ENCODE results near the gene LDLRAP1.

The LDLRAP1 gene

DNA sequence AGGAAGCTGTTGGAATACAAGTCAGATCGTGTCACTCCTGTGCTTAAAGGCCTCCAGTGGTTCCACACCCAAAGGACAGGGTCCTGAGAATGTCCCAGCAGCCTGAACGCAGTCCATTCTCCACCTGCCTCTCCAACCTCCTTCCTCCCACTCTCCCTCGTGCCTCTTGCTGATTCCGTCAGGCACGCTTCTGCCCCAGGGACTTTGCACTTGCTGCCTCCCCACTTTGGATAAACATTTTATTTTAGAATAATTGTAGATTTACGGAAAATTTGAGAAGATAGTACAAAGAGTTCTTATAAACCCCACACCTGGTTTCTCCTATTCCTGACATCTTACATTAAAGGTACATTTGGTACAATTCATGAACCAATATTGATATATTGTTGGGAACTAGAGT, 28.4 kb upstream of the LDLRAP1 start:
- peaks cover 3% of the 10 kb centered on the region for H3K9me3 Mint-ChIP-seq
- no peak overlapping the region for H3K4me3 Mint-ChIP-seq
- no peak overlapping the region for H3K27ac Mint-ChIP-seq
- TF ChIP-seq, protein P1, sequence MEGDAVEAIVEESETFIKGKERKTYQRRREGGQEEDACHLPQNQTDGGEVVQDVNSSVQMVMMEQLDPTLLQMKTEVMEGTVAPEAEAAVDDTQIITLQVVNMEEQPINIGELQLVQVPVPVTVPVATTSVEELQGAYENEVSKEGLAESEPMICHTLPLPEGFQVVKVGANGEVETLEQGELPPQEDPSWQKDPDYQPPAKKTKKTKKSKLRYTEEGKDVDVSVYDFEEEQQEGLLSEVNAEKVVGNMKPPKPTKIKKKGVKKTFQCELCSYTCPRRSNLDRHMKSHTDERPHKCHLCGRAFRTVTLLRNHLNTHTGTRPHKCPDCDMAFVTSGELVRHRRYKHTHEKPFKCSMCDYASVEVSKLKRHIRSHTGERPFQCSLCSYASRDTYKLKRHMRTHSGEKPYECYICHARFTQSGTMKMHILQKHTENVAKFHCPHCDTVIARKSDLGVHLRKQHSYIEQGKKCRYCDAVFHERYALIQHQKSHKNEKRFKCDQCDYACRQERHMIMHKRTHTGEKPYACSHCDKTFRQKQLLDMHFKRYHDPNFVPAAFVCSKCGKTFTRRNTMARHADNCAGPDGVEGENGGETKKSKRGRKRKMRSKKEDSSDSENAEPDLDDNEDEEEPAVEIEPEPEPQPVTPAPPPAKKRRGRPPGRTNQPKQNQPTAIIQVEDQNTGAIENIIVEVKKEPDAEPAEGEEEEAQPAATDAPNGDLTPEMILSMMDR (IDR thresholded peaks at IDR 0.05; ENCODE audit: unreplicated experiment in 3 of 3) = no peak
- peaks cover 11% of the 10 kb centered on the region for H3K27me3 Mint-ChIP-seq (ENCODE audit: low read depth)
- no peaks in the 10 kb centered on the region for H3K4me1 Mint-ChIP-seq
- H3K36me3 Mint-ChIP-seq (ENCODE audit: low read depth) = no peaks in the 10 kb centered on the region

GRCh38 chr1:25516686-25517085, 26.7 kb upstream of the LDLRAP1 start:
- TF ChIP-seq, protein P1 (IDR thresholded peaks at IDR 0.05; ENCODE audit: unreplicated experiment in 3 of 3) = no peak
- H3K27me3 Mint-ChIP-seq (ENCODE audit: low read depth) = peaks cover 11% of the 10 kb centered on the region
- H3K4me3 Mint-ChIP-seq = no peak overlapping the region
- H3K4me1 Mint-ChIP-seq = no peaks in the 10 kb centered on the region
- no peaks in the 10 kb centered on the region for H3K36me3 Mint-ChIP-seq (ENCODE audit: low read depth)
- H3K9me3 Mint-ChIP-seq = peaks cover 3% of the 10 kb centered on the region
- H3K27ac Mint-ChIP-seq = no peak overlapping the region

- Mint-ChIP-seq H3K36me3 (ENCODE audit: low read depth) (no peaks in the 10 kb centered on the region), H3K27ac (no peak overlapping the region), H3K9me3 (peaks cover 3% of the 10 kb centered on the region), H3K4me1 (peaks cover 4% of the 10 kb centered on the region), H3K4me3 (no peak overlapping the region), H3K27me3 (ENCODE audit: low read depth) (peaks cover 11% of the 10 kb centered on the region)
- TF ChIP-seq, protein P1 (IDR thresholded peaks at IDR 0.05; ENCODE audit: unreplicated experiment in 3 of 3) = no peak
Measured at GRCh38 chr1:25517476-25518394, 25.7 kb upstream of the LDLRAP1 start.

DNA sequence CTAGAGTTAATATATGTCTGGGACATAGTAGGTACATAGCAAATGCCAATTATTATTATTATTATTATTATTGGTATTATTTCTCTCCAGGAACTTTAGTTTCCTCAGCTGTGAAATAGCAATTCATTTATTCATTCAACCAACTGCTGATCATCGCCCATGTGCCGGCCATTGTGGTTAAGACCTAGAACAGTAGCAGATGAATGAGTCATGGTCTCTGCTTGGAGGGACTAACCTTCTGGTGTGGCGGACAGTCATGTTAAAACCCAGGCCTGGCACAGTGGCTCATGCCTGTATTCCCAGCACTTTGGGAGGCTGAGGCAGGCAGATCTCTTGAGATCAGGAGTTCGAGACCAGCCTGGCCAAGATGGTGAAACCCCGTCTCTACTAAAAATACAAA, 23.8 kb upstream of the LDLRAP1 start:
- H3K9me3 Mint-ChIP-seq = peaks cover 2% of the 10 kb centered on the region

GRCh38 chr1:25520446-25521061, 22.9 kb upstream of the LDLRAP1 start:
- Mint-ChIP-seq H3K4me1 (peaks cover 4% of the 10 kb centered on the region), H3K36me3 (ENCODE audit: low read depth) (no peaks in the 10 kb centered on the region), H3K27ac (peak overlapping the region in 2 of 3 experiments; percentile 41 to 75), H3K27me3 (ENCODE audit: low read depth) (peaks cover 7% of the 10 kb centered on the region), H3K4me3 (no peak overlapping the region), H3K9me3 (peaks cover 4% of the 10 kb centered on the region)
- TF ChIP-seq, protein P1 (IDR thresholded peaks at IDR 0.05; ENCODE audit: unreplicated experiment in 3 of 3) = peak; percentile 79 to 85 (median 80)

More for the DNA sequence above, 23.8 kb upstream of the LDLRAP1 start:
- Mint-ChIP-seq H3K36me3 (ENCODE audit: low read depth) (no peaks in the 10 kb centered on the region), H3K4me1 (peaks cover 4% of the 10 kb centered on the region), H3K27ac (no peak overlapping the region), H3K4me3 (no peak overlapping the region), H3K27me3 (ENCODE audit: low read depth) (peaks cover 13% of the 10 kb centered on the region)
- TF ChIP-seq, protein P1 (IDR thresholded peaks at IDR 0.05; ENCODE audit: unreplicated experiment in 3 of 3) = no peak
